ENCODE data around the gene COL18A1. TPM values are rescaled to one million over a fixed set of nuclear protein-coding genes. Genes with fewer than 3 reads are reported as not detected.

COL18A1 gene
- total and polyA plus RNA-seq, 2 of the 8 experiments (the other 6 are each of a cell fraction or from before 2014, with no cell fraction given): 145 to 201 TPM

GRCh38 chr21:45512626-45513002 is 107.6 kb downstream of the COL18A1 start:
- Histone ChIP-seq H3K4me1 (replicated peaks in 1 of 4; ENCODE audit: control insufficient read depth in 3 of 4, insufficient read depth in 4 of 4, low read length in 3 of 4) (no peaks in the 10 kb centered on the region; a peak in 1 of 7 replicates), H3K18ac (ENCODE audit: extremely low read depth, low read length) (no peak overlapping the region), H4K91ac (replicated peaks; ENCODE audit: insufficient read length, low read length) (no peak overlapping the region), H3K56ac (replicated peaks; ENCODE audit: insufficient read length, low read depth, low read length) (no peak overlapping the region), H3K4me3 (ENCODE audit: extremely low read depth in 1 of 4, insufficient read depth in 2 of 4, low read depth in 3 of 4, low read length in 4 of 4) (no peak overlapping the region), H3K14ac (ENCODE audit: insufficient read length) (no peak overlapping the region), H3K4me2 (ENCODE audit: insufficient read depth in 1 of 2, low read depth in 2 of 2, low read length in 2 of 2) (no peak overlapping the region), H3K9ac (replicated peaks in 1 of 4; ENCODE audit: extremely low read depth in 1 of 4, low read depth in 3 of 4, low read length in 3 of 4) (no peak overlapping the region), H3K9me3 (ENCODE audit: insufficient read depth in 2 of 2, low read depth in 1 of 2, low read length in 1 of 2) (no peaks in the 10 kb centered on the region; a peak in 1 of 4 replicates), H3K27me3 (replicated peaks in 1 of 4; ENCODE audit: control insufficient read depth in 3 of 4, extremely low read depth in 1 of 4, insufficient read depth in 3 of 4, low read length in 3 of 4) (no peaks in the 10 kb centered on the region), H3K27ac (ENCODE audit: low read depth, low read length) (no peak overlapping the region), H2BK15ac (ENCODE audit: low read length) (no peak overlapping the region), H3K23ac (ENCODE audit: insufficient read length) (no peak overlapping the region), H2BK120ac (replicated peaks; ENCODE audit: low read depth, low read length) (no peak overlapping the region), H2BK5ac (ENCODE audit: low read depth, low read length) (no peak overlapping the region), H3K79me2 (ENCODE audit: control insufficient read depth in 1 of 2, insufficient read depth in 2 of 2, low read length in 2 of 2) (no peaks in the 10 kb centered on the region), H4K20me1 (replicated peaks in 1 of 2; ENCODE audit: control insufficient read depth in 1 of 2, insufficient read depth in 2 of 2, low read length in 2 of 2) (peaks cover 8 to 31% of the 10 kb centered on the region in 2 experiments), H4K5ac (ENCODE audit: insufficient read length, low read depth, low read length) (no peak overlapping the region), H3K4ac (replicated peaks; ENCODE audit: insufficient read length, low read depth, low read length) (peak overlapping the region; percentile 69), H4K8ac (ENCODE audit: extremely low read depth, insufficient read depth, low read length) (no peak overlapping the region), H3K79me1 (ENCODE audit: low read depth, low read length) (no peaks in the 10 kb centered on the region), H2BK20ac (ENCODE audit: low read length) (no peak overlapping the region), H2BK12ac (ENCODE audit: low read depth, low read length) (no peak overlapping the region), H3K23me2 (ENCODE audit: low read depth, low read length) (peaks cover 6% of the 10 kb centered on the region; the same call in 1 of the 2 replicates), H3K36me3 (ENCODE audit: control insufficient read depth in 2 of 4, insufficient read depth in 4 of 4, low read length in 3 of 4) (peaks cover 0 to 42% (median 10%) of the 10 kb centered on the region in 4 experiments; a peak in 6 of 8 replicates), H2AFZ (ENCODE audit: low read length) (no peak overlapping the region), H2AK5ac (ENCODE audit: low read depth, low read length) (no peak overlapping the region)
- WGBS, 2 experiments (ENCODE audit: extremely low coverage in 1 of 2, insufficient coverage in 1 of 2, insufficient read length in 1 of 2, insufficient replicate concordance in 2 of 2, low coverage in 1 of 2, low lambda C conversion rate in 2 of 2, missing lambda C conversion rate in 1 of 2): 88% methylated on average over 8 of the region's 8 CpGs; no CpG with 5 or more reads in 1 of the 2 experiments
- POLR2A ChIA-PET (ENCODE audit: partially characterized antibody): interaction anchor here (0.7 to 1.6 kb wide), 7 partner anchors 8 to 32 kb away, joined by 3 to 6 read pairs (median 3); no protein-coding TSS in a partner anchor
- DNase-seq (ENCODE audit: low read depth in 1 of 2, low spot score in 2 of 2): no peak
- CTCF ChIA-PET (ENCODE audit: partially characterized antibody): interaction anchor here (0.8 kb wide), 1 partner anchor 34 kb away, joined by 3 read pairs; no protein-coding TSS in a partner anchor
- no peak for FAIRE-seq
- no peak for TF ChIP-seq MAFK (IDR thresholded peaks at IDR 0.05; ENCODE audit: low read depth, low read length)
- no peak for TF ChIP-seq SIX5 (IDR thresholded peaks at IDR 0.05; ENCODE audit: low read depth, low read length)
- no peak for TF ChIP-seq ATF2 (IDR thresholded peaks at IDR 0.05; ENCODE audit: low read length)
- no peak for TF ChIP-seq BRCA1 (IDR thresholded peaks at IDR 0.05; ENCODE audit: low read depth, low read length)
- no peak for TF ChIP-seq NANOG (IDR thresholded peaks at IDR 0.05; ENCODE audit: insufficient read depth, low read depth, low read length, poor library complexity, severe bottlenecking)
- no peak for TF ChIP-seq CBX8 (IDR thresholded peaks at IDR 0.05; ENCODE audit: borderline replicate concordance, low read depth, low read length)
- no peak for TF ChIP-seq SUZ12 (IDR thresholded peaks at IDR 0.05; ENCODE audit: low read length)
- no peak for TF ChIP-seq YY1 (IDR thresholded peaks at IDR 0.05; ENCODE audit: low read depth, low read length)
- no peak for TF ChIP-seq ASH2L (IDR thresholded peaks at IDR 0.05; ENCODE audit: low read length)
- no peak for TF ChIP-seq RBBP5 (IDR thresholded peaks at IDR 0.05; ENCODE audit: borderline replicate concordance, low read depth, low read length)
- TF ChIP-seq SP4 (IDR thresholded peaks at IDR 0.05; ENCODE audit: low read length): no peak
- no peak for TF ChIP-seq SP1 (IDR thresholded peaks at IDR 0.05; ENCODE audit: low read depth, low read length)
- TF ChIP-seq JUND (IDR thresholded peaks at IDR 0.05; ENCODE audit: low read length): no peak
- no peak for TF ChIP-seq EGR1 (IDR thresholded peaks at IDR 0.05; ENCODE audit: borderline replicate concordance, low read depth, low read length)

Data from H1 (cell line).